Measurements from ENCODE around the gene CHRNA5.

- TF ChIP-seq, protein P1, sequence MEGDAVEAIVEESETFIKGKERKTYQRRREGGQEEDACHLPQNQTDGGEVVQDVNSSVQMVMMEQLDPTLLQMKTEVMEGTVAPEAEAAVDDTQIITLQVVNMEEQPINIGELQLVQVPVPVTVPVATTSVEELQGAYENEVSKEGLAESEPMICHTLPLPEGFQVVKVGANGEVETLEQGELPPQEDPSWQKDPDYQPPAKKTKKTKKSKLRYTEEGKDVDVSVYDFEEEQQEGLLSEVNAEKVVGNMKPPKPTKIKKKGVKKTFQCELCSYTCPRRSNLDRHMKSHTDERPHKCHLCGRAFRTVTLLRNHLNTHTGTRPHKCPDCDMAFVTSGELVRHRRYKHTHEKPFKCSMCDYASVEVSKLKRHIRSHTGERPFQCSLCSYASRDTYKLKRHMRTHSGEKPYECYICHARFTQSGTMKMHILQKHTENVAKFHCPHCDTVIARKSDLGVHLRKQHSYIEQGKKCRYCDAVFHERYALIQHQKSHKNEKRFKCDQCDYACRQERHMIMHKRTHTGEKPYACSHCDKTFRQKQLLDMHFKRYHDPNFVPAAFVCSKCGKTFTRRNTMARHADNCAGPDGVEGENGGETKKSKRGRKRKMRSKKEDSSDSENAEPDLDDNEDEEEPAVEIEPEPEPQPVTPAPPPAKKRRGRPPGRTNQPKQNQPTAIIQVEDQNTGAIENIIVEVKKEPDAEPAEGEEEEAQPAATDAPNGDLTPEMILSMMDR (IDR thresholded peaks at IDR 0.05), result no peak
- TF ChIP-seq POLR2AphosphoS5 (IDR thresholded peaks at IDR 0.05), result no peak
These were observed 75.9 kb downstream of the CHRNA5 start, which contains the start of gene CHRNB4 for GRCh38 chr15:78641102-78641748.
